ENCODE data around the gene TTLL9. TPM values are rescaled to one million over a fixed set of nuclear protein-coding genes. Genes with fewer than 3 reads are reported as not detected.
A peak's percentile ranks its signal among the peaks of the same experiment; 100 is the strongest.

The TTLL9 gene
- total RNA-seq, 1 donor from 2014 or later = 0.05 TPM

DNA sequence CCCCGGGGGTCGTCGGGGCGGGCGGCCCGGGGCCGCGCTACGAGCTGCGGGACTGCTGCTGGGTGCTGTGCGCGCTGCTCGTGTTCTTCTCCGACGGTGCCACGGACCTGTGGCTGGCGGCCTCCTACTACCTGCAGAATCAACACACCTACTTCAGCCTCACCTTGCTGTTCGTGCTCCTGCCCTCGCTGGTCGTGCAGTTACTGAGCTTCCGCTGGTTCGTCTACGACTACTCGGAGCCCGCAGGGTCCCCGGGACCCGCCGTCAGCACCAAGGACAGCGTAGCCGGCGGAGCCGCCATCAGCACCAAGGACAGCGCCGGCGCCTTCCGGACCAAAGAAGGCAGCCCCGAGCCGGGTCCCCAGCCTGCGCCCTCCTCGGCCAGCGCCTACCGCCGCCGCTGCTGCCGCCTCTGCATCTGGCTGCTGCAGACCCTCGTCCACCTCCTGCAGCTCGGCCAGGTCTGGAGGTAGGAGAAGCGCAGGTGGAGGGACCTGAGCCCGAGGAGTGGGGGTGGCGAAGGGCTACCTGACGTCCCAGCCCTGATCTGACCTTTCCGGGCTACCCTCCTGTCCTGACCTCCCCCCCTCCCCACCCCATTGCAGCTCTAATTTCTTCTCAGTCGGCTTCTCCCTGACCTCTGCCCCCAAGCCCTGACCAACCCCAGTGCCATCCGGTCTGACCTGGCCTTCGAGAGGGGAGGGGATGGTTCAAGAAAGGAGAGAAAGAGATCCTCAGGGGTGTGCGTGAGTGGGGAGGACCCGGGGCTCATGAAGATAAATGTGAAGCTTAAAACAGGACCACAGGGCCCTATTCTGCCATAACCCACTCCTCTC, 98.1 kb downstream of the TTLL9 start:
- Histone ChIP-seq H3K27me3 (ENCODE audit: low read depth) (peaks cover 85% of the 10 kb centered on the region), H3K36me3 (no peaks in the 10 kb centered on the region), H3K9me3 (replicated peaks) (no peaks in the 10 kb centered on the region), H3K4me1 (peaks cover 4% of the 10 kb centered on the region), H3K4me3 (no peak overlapping the region), H3K27ac (replicated peaks) (no peak overlapping the region)
- TF ChIP-seq, protein P1, sequence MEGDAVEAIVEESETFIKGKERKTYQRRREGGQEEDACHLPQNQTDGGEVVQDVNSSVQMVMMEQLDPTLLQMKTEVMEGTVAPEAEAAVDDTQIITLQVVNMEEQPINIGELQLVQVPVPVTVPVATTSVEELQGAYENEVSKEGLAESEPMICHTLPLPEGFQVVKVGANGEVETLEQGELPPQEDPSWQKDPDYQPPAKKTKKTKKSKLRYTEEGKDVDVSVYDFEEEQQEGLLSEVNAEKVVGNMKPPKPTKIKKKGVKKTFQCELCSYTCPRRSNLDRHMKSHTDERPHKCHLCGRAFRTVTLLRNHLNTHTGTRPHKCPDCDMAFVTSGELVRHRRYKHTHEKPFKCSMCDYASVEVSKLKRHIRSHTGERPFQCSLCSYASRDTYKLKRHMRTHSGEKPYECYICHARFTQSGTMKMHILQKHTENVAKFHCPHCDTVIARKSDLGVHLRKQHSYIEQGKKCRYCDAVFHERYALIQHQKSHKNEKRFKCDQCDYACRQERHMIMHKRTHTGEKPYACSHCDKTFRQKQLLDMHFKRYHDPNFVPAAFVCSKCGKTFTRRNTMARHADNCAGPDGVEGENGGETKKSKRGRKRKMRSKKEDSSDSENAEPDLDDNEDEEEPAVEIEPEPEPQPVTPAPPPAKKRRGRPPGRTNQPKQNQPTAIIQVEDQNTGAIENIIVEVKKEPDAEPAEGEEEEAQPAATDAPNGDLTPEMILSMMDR (IDR thresholded peaks at IDR 0.05; ENCODE audit: borderline replicate concordance) = no peak
- DNase-seq = peak; percentile 69
- intact Hi-C loops (cut with micrococcal nuclease) = no loop called here

- Histone ChIP-seq H3K4me1 (peaks cover 4% of the 10 kb centered on the region), H3K27ac (replicated peaks) (no peak overlapping the region), H3K4me3 (no peak overlapping the region), H3K36me3 (no peaks in the 10 kb centered on the region), H3K27me3 (ENCODE audit: low read depth) (peaks cover 87% of the 10 kb centered on the region), H3K9me3 (replicated peaks) (no peaks in the 10 kb centered on the region)
- intact Hi-C loops (cut with micrococcal nuclease) = no loop called here
- no peak for DNase-seq
- TF ChIP-seq, protein P1 (IDR thresholded peaks at IDR 0.05; ENCODE audit: borderline replicate concordance) = no peak
Observed at GRCh38 chr20:31969991-31970390, 99.6 kb downstream of the TTLL9 start.

- Histone ChIP-seq H3K27ac (replicated peaks) (no peak overlapping the region), H3K27me3 (ENCODE audit: low read depth) (peaks cover 85% of the 10 kb centered on the region), H3K9me3 (replicated peaks) (no peaks in the 10 kb centered on the region), H3K4me3 (no peak overlapping the region), H3K4me1 (peaks cover 4% of the 10 kb centered on the region), H3K36me3 (no peaks in the 10 kb centered on the region)
- intact Hi-C loops (cut with micrococcal nuclease) = no loop called here
- TF ChIP-seq, protein P1 (IDR thresholded peaks at IDR 0.05; ENCODE audit: borderline replicate concordance) = no peak
- DNase-seq = no peak
Observed at GRCh38 chr20:31972471-31973021, 102.1 kb downstream of the TTLL9 start.

DNA sequence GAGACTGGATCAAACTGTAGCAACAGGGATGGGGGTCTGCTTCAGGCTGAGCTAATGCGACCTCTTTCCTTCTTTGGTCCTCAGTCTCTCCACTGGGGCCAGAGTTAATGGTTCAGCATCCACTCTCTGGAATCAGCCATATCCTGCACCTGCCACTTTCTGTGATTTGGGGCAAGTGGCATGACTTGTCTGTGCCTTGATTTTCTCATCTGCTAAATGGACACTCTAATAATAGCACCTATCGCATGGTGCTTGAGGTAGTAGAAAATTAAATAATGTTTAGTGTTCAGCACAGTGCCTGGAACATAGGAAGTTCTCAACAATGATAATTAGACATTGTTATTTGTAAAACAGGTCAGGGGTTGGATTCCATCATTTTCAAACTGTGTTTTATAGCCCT, 103.9 kb downstream of the TTLL9 start:
- Histone ChIP-seq H3K27ac (replicated peaks) (no peak overlapping the region), H3K36me3 (no peaks in the 10 kb centered on the region), H3K27me3 (ENCODE audit: low read depth) (peaks cover 72% of the 10 kb centered on the region), H3K4me3 (no peak overlapping the region), H3K4me1 (no peaks in the 10 kb centered on the region), H3K9me3 (replicated peaks) (no peaks in the 10 kb centered on the region)
- intact Hi-C loops (cut with micrococcal nuclease) = no loop called here
- TF ChIP-seq, protein P1 (IDR thresholded peaks at IDR 0.05; ENCODE audit: borderline replicate concordance) = no peak
- DNase-seq = no peak

DNA sequence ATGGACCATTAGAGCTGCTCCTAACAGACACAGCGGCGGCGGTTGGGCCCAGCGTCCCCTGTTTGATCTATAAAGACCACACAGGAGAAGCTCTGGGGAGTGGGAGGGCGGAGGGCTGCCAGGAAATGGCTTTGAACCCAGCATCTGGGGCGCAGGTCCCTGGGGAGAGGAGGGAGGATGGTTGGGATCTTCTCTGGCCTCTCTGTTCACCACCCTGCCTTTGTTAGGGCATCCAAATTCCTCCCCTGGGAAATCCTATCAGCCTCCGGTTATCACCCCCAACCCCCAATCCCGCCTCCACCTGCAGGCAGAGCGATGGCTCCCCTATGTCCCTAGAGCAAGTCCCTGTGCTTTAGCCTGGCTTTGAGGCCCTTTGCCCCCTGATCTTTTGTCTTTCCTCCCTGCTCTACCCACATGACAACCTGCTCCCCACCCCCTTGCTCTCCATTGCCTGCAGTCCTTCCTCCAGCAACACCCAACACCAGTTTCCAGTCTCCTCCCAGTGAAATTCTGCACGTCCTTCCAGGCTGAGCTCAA, 104.6 kb downstream of the TTLL9 start:
- intact Hi-C loops (cut with micrococcal nuclease) = no loop called here
- TF ChIP-seq, protein P1 (IDR thresholded peaks at IDR 0.05; ENCODE audit: borderline replicate concordance) = no peak
- H3K4me1 ChIP-seq = no peaks in the 10 kb centered on the region

More for the DNA sequence above, 104.6 kb downstream of the TTLL9 start:
- H3K27ac ChIP-seq (replicated peaks) = no peak overlapping the region
- H3K27me3 ChIP-seq (ENCODE audit: low read depth) = peaks cover 72% of the 10 kb centered on the region
- H3K4me3 ChIP-seq = no peak overlapping the region
- H3K36me3 ChIP-seq = no peaks in the 10 kb centered on the region
- DNase-seq = no peak
- H3K9me3 ChIP-seq (replicated peaks) = no peaks in the 10 kb centered on the region

Data from left ventricle myocardium inferior (tissue), 1 donor.